Thyroid gland (tissue), 4 donors: Measurements from ENCODE around the gene PRMT7. TPM values are rescaled to one million over a fixed set of nuclear protein-coding genes. Genes with fewer than 3 reads are reported as not detected.

Source experiments
- DNase-seq, 2 donors: peaks; one replicate each; pipeline ENCODE4 v3.0.0-alpha.2; 2019
- H3K27ac ChIP-seq, 3 donors: fragments of 200-600 bp; sonication (generic); 1 replicate in 2 of 3; 2 replicates in 1 of 3; pipeline ENCODE4 v1.5.1; 2016 to 2019; ENCODE audit warnings: mild to moderate bottlenecking in 1 of 3, moderate library complexity in 1 of 3
- H3K27me3 ChIP-seq: fragments of 200-600 bp; sonication (generic); one replicate; pipeline ENCODE4 v1.5.1; 2019
- H3K36me3 ChIP-seq, 2 donors: fragments of 200-600 bp; sonication (generic); one replicate each; pipeline ENCODE4 v1.5.1; 2016 to 2019
- H3K4me1 ChIP-seq, 2 donors: fragments of 200-600 bp; sonication (generic); one replicate each; pipeline ENCODE4 v1.5.1; 2017 to 2019
- H3K4me3 ChIP-seq, 3 donors: fragments of 200-600 bp; sonication (generic); replicated peaks in 1 of 3; 1 replicate in 2 of 3; 2 replicates in 1 of 3; pipeline ENCODE4 v1.5.1; 2016; ENCODE audit warnings: mild to moderate bottlenecking in 1 of 3
- H3K9me3 ChIP-seq: fragments of 200-600 bp; sonication (generic); one replicate; pipeline ENCODE4 v1.5.1; 2017
- CTCF ChIP-seq, 6 experiments: fragments of 200-600 bp in 3 of 6; fragments of 450-650 bp in 3 of 6; sonication (generic) in 3 of 6; IDR thresholded peaks; one replicate each; pipeline ENCODE4 v1.5.1; 2016 to 2019; ENCODE audit warnings: antibody characterized with exemption in 6 of 6, mild to moderate bottlenecking in 2 of 6, inconsistent platforms in 1 of 6, moderate library complexity in 1 of 6
- POLR2A ChIP-seq, 2 donors: fragments of 450-650 bp; IDR thresholded peaks; one replicate each; pipeline ENCODE4 v1.6.1; 2017; ENCODE audit warnings: antibody characterized with exemption in 2 of 2, mild to moderate bottlenecking in 2 of 2, moderate library complexity in 1 of 2
- WGBS, 2 donors: methylation state at CpG; one replicate each; pipeline ENCODE4 v1.1.5; 2017; 5-methylcytosine and 5-hydroxymethylcytosine counted together
- intact Hi-C: fragments of 100-400 bp; cut with DNase I; formaldehyde crosslinking; loops from one replicate; pipeline ENCODE4 v1.15.1; 2023
- total RNA-seq, 4 donors: library from RNA; depleted of rRNA; stranded (reverse); fragments of >200 nt; gene quantifications; one replicate each; pipeline ENCODE4 v1.2.3, GENCODE V29; 2016

Gene PRMT7
- total RNA-seq, 4 donors from 2014 or later = 41.7 to 57.0 (median 46.9) TPM

DNA sequence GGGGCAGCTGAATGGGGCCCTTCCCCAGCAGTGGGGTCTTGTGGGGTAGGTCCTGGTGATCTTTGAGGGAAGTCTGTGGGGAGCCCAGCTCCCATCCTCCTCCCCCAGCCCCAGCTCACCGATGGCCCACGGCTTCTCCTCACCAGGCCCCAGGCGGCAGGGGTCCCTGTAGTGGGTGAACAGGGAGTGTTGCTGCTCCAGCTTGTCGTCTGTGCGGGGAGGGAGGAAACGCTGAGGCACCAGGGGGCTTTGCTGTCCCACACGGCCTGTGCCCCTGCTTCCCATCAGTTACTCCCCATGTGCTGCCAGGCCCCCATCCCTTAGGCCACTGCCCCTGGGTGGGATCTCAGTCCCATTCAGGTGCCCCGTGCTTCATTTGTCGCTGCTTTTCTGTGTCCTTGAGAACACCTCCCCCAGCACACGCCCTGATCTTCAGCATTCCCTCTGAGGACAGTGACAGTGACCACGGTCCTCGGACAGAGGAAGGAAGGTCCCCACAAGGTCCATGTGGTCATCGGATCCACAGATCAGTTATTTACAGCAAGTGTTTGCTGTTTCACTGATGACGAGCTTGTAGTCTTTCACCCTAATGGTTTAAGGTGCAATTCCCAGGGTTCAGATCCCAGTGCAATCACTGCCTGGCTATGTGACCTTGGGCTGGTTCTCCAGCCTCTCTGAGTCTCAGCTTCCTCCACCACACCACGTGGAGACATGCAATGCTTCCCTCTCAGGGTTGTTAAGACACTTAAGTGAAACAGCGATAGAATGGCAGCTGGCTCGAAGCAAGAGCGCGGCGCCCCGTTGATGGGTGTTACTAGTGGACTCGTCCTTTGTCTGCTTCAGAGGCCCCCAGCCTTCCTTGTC lies 53.1 kb downstream of the PRMT7 start:
- Histone ChIP-seq H3K27me3 (no peaks in the 10 kb centered on the region), H3K36me3 (no peaks in the 10 kb centered on the region), H3K4me1 (peaks cover 24 to 30% of the 10 kb centered on the region in 2 donors), H3K4me3 (no peak overlapping the region), H3K27ac (no peak overlapping the region), H3K9me3 (no peaks in the 10 kb centered on the region)
- intact Hi-C loops = no loop called here
- no peak for TF ChIP-seq CTCF (IDR thresholded peaks at IDR 0.05)
- TF ChIP-seq POLR2A (IDR thresholded peaks at IDR 0.05) = no peak
- 63% methylated on average over 18 to 20 of the region's 22 CpGs for WGBS, 2 donors
- DNase-seq = no peak

DNA sequence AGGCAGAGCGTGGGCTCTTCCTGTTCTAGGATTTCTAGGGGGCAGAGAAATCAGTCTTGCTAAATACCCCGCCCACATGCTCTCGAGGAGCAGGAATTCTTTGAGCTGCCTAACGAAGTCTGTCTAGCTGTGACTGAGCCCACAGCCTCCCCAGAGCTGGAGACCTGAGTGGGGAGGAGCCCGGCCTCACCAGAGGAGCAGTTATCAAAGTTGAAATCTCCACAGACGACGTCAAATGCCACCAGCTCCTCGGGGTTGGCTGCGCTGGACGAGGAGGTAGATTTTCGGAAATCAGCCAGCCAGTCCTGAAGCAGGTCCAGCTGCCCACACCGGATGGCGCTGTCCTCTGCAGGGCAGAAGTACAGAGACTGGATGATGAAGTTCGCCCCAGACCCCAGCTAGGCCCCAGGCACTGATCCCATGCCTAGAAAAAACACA lies 53.8 kb downstream of the PRMT7 start:
- no peaks in the 10 kb centered on the region for H3K27me3 ChIP-seq
- H3K9me3 ChIP-seq = no peaks in the 10 kb centered on the region
- no peak for TF ChIP-seq POLR2A (IDR thresholded peaks at IDR 0.05)
- TF ChIP-seq CTCF (IDR thresholded peaks at IDR 0.05) = no peak
- no peak overlapping the region for H3K27ac ChIP-seq
- H3K36me3 ChIP-seq = no peaks in the 10 kb centered on the region
- DNase-seq = no peak
- 54 to 56% methylated on average over 13 to 14 of the region's 14 CpGs for WGBS, 2 donors
- H3K4me1 ChIP-seq = peaks cover 24 to 30% of the 10 kb centered on the region in 2 donors
- H3K4me3 ChIP-seq = no peak overlapping the region
- intact Hi-C loops = no loop called here

DNA sequence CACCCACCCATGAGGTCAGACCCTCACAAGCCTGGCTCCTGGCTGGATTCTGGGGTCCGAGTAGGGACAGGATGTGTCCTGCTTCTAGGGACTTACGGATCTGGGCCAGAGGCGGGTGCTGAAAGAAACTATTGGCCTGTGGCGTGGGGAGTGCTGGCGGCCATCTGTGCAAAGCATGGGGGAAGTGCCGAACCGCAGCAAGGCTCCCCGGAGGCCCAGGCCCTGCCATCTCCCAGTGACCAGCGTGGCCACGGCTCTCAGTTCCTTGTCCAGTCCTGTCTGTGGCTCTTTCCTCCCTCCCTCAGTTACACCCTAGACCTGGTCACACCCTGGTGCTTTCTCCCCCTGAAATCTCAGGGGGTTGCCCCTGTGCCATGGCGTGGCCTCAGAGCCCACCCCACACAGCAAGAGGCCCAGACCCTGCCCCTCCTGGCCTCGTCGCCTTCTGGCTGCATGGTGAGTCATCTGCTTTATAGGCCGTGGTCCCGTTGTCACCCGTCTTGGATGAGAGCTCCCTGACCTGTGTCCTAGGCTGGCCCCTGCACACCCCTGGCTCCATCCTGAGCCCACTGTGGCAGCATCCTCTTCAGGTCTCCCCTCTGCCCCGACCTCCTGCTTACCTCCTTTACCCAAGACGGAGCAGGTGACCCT lies 54.5 kb downstream of the PRMT7 start:
- no peak for TF ChIP-seq CTCF (IDR thresholded peaks at IDR 0.05)
- no peak for TF ChIP-seq POLR2A (IDR thresholded peaks at IDR 0.05)
- H3K27me3 ChIP-seq = no peaks in the 10 kb centered on the region
- 85 to 93% methylated on average over 9 to 18 of the region's 18 CpGs for WGBS, 2 donors

GRCh38 chr16:68366062-68366461 lies 55.2 kb downstream of the PRMT7 start:
- DNase-seq = no peak
- 74 to 84% methylated on average over 8 of the region's 8 CpGs for WGBS, 2 donors
- Histone ChIP-seq H3K27ac (no peak overlapping the region), H3K9me3 (no peaks in the 10 kb centered on the region), H3K4me3 (no peak overlapping the region), H3K27me3 (no peaks in the 10 kb centered on the region), H3K4me1 (peaks cover 24 to 30% of the 10 kb centered on the region in 2 donors), H3K36me3 (no peaks in the 10 kb centered on the region)
- intact Hi-C loops = no loop called here
- TF ChIP-seq POLR2A (IDR thresholded peaks at IDR 0.05) (no peak), CTCF (IDR thresholded peaks at IDR 0.05) (no peak)

More for the DNA sequence above, 54.5 kb downstream of the PRMT7 start:
- intact Hi-C loops = no loop called here
- Histone ChIP-seq H3K4me3 (no peak overlapping the region), H3K36me3 (no peaks in the 10 kb centered on the region), H3K27ac (no peak overlapping the region), H3K9me3 (no peaks in the 10 kb centered on the region), H3K4me1 (peaks cover 24 to 30% of the 10 kb centered on the region in 2 donors)
- no peak for DNase-seq

DNA sequence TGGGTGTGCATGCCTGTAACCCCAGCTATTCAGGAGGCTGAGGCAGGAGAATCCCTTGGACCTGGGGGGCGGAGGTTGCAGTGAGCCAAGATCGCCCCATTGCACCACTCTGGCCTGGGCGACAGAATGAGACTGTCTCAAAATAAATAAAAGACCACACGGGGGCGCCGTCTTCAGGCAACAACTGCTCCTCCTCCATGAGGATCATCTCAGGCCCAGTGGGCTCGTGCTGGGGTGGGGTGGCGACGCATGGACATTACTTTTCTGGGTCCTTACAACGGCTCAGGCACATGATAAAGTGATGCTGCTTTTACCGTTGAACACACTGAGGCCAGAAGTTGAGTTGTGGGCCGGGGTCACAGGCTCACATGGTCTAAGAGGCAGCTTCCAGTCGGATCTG lies 56.2 kb downstream of the PRMT7 start:
- Histone ChIP-seq H3K27me3 (no peaks in the 10 kb centered on the region), H3K4me1 (peaks cover 24 to 30% of the 10 kb centered on the region in 2 donors), H3K36me3 (no peaks in the 10 kb centered on the region), H3K9me3 (no peaks in the 10 kb centered on the region), H3K4me3 (no peak overlapping the region), H3K27ac (no peak overlapping the region)
- DNase-seq = peak; percentile 34 to 51
- TF ChIP-seq CTCF (IDR thresholded peaks at IDR 0.05) = peak in 4 of 6 experiments; percentile 12 to 37 (median 36)
- TF ChIP-seq POLR2A (IDR thresholded peaks at IDR 0.05) = no peak
- WGBS, 2 donors = 34 to 47% methylated on average over 11 to 13 of the region's 13 CpGs
- intact Hi-C loops = no loop called here
